Measurements from ENCODE around the gene PPM1D.

PPM1D gene

DNA sequence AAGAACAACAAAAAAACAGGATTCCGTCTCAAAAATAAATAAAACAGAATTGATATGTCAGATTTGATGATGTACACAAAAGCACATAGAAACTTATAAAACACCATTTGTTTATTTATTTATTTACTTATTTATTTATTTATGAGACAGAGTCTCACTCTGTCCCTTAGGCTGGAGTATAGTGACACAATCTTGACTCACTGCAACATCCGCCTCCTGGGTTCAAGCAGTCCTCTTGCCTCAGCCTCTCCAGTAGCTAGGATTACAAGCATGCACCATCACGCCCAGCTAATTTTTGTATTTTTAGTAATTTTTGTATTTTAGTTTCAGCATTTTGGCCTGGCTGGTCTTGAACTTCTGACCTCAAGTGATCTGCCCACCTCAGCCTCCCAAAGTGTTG is 99.1 kb downstream of the PPM1D start:
- no peak overlapping the region for H3K4me2 ChIP-seq (ENCODE audit: low read length)
- H3K36me3 ChIP-seq (replicated peaks; ENCODE audit: low read depth, low read length): no peaks in the 10 kb centered on the region
- no peaks in the 10 kb centered on the region for H3K79me2 ChIP-seq (ENCODE audit: low read length)
- no peak overlapping the region for H3K9ac ChIP-seq (ENCODE audit: low read length)
- no peak overlapping the region for H2AFZ ChIP-seq (ENCODE audit: low read depth, low read length)
- no peaks in the 10 kb centered on the region for H3K9me3 ChIP-seq (ENCODE audit: insufficient read depth, low read length)
- no peak overlapping the region for H3K4me3 ChIP-seq (ENCODE audit: low read length)
- no peaks in the 10 kb centered on the region for H3K27me3 ChIP-seq (ENCODE audit: low read depth, low read length)
- no peak overlapping the region for H3K27ac ChIP-seq (ENCODE audit: low read length)
- TF ChIP-seq, protein P1, sequence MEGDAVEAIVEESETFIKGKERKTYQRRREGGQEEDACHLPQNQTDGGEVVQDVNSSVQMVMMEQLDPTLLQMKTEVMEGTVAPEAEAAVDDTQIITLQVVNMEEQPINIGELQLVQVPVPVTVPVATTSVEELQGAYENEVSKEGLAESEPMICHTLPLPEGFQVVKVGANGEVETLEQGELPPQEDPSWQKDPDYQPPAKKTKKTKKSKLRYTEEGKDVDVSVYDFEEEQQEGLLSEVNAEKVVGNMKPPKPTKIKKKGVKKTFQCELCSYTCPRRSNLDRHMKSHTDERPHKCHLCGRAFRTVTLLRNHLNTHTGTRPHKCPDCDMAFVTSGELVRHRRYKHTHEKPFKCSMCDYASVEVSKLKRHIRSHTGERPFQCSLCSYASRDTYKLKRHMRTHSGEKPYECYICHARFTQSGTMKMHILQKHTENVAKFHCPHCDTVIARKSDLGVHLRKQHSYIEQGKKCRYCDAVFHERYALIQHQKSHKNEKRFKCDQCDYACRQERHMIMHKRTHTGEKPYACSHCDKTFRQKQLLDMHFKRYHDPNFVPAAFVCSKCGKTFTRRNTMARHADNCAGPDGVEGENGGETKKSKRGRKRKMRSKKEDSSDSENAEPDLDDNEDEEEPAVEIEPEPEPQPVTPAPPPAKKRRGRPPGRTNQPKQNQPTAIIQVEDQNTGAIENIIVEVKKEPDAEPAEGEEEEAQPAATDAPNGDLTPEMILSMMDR (IDR thresholded peaks at IDR 0.05; ENCODE audit: low read depth, low read length): no peak
- no peak for TF ChIP-seq EZH2phosphoT487 (IDR thresholded peaks at IDR 0.05; ENCODE audit: low read depth)
- H3K4me1 ChIP-seq (ENCODE audit: low read length): no peaks in the 10 kb centered on the region
- no peaks in the 10 kb centered on the region for H4K20me1 ChIP-seq (ENCODE audit: insufficient read depth, low read length)

DNA sequence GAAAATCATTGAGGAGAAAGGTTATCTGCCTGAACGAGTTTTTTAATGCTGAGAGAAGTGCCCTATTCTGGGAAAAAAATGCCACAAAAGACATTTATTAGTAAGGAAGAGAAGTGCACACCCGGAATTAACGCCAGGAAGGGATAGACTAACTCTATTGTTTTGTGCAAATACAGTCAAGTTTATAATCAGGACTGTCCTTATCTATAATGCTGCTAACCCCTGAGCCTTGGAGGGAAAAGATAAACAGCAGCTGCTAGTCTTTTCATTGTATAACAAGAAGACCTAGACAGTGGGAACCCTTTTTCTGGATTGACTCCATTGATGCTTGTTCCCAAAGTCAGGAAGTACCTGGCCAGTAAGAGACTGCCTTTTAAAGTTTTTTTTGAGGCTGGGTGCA is 104.2 kb downstream of the PPM1D start:
- no peak overlapping the region for H3K9ac ChIP-seq (ENCODE audit: low read length)
- H3K27ac ChIP-seq (ENCODE audit: low read length): no peak overlapping the region
- no peaks in the 10 kb centered on the region for H4K20me1 ChIP-seq (ENCODE audit: insufficient read depth, low read length)
- no peaks in the 10 kb centered on the region for H3K27me3 ChIP-seq (ENCODE audit: low read depth, low read length)
- no peaks in the 10 kb centered on the region for H3K4me1 ChIP-seq (ENCODE audit: low read length)
- H2AFZ ChIP-seq (ENCODE audit: low read depth, low read length): no peak overlapping the region
- H3K36me3 ChIP-seq (replicated peaks; ENCODE audit: low read depth, low read length): no peaks in the 10 kb centered on the region
- no peaks in the 10 kb centered on the region for H3K79me2 ChIP-seq (ENCODE audit: low read length)
- H3K4me2 ChIP-seq (ENCODE audit: low read length): no peak overlapping the region
- H3K9me3 ChIP-seq (ENCODE audit: insufficient read depth, low read length): no peaks in the 10 kb centered on the region
- TF ChIP-seq, protein P1 (IDR thresholded peaks at IDR 0.05; ENCODE audit: low read depth, low read length): no peak
- no peak for TF ChIP-seq EZH2phosphoT487 (IDR thresholded peaks at IDR 0.05; ENCODE audit: low read depth)
- no peak overlapping the region for H3K4me3 ChIP-seq (ENCODE audit: low read length)

DNA sequence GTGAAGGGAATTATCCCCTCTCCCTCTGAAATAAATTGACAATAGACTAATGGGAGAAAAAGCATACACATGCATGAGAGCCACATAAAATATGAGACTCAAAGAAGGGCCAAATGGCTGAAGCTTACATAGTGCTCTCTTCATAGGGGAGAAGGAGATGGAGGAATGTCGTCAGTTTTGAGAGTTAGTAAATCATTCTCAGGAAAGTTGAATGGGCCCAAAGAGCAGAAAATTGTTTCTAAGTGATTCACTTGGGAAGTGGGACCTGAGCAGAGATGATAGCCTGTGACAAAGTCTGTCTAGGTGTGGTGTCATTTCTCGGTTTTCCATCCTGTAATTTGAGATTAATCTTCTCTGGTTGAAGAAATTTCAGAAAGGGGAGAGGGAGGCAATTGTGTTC is 112.7 kb downstream of the PPM1D start:
- no peak overlapping the region for H2AFZ ChIP-seq (ENCODE audit: low read depth, low read length)

DNA sequence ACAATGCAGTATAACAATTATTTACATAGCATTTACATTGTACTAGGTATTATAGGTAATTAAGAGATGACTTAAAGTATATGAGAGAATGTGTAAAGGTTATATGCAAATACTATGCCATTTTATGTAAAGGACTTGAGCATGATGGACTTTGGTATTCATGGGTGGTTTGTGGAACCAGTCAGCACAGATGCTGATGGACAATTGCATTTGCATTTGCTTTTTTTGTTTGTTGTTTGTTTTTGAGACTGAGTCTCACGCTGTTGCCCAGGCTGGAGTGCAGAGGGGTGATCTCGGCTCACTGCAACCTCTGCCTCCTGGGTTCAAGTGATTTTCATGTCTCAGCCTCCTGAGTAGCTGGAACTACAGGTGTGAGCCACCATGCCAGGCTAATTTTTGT is 113.6 kb downstream of the PPM1D start:
- no peaks in the 10 kb centered on the region for H4K20me1 ChIP-seq (ENCODE audit: insufficient read depth, low read length)

More for the DNA sequence above, 112.7 kb downstream of the PPM1D start:
- H3K4me3 ChIP-seq (ENCODE audit: low read length): no peak overlapping the region
- no peaks in the 10 kb centered on the region for H3K9me3 ChIP-seq (ENCODE audit: insufficient read depth, low read length)
- H3K27ac ChIP-seq (ENCODE audit: low read length): no peak overlapping the region
- no peaks in the 10 kb centered on the region for H3K4me1 ChIP-seq (ENCODE audit: low read length)
- H3K27me3 ChIP-seq (ENCODE audit: low read depth, low read length): no peaks in the 10 kb centered on the region
- no peak overlapping the region for H3K4me2 ChIP-seq (ENCODE audit: low read length)
- H4K20me1 ChIP-seq (ENCODE audit: insufficient read depth, low read length): no peaks in the 10 kb centered on the region
- no peaks in the 10 kb centered on the region for H3K79me2 ChIP-seq (ENCODE audit: low read length)
- no peak for TF ChIP-seq EZH2phosphoT487 (IDR thresholded peaks at IDR 0.05; ENCODE audit: low read depth)
- TF ChIP-seq, protein P1 (IDR thresholded peaks at IDR 0.05; ENCODE audit: low read depth, low read length): no peak
- H3K36me3 ChIP-seq (replicated peaks; ENCODE audit: low read depth, low read length): no peaks in the 10 kb centered on the region
- no peak overlapping the region for H3K9ac ChIP-seq (ENCODE audit: low read length)

More for the DNA sequence above, 113.6 kb downstream of the PPM1D start:
- H3K4me3 ChIP-seq (ENCODE audit: low read length): no peak overlapping the region
- no peak overlapping the region for H2AFZ ChIP-seq (ENCODE audit: low read depth, low read length)
- no peak overlapping the region for H3K27ac ChIP-seq (ENCODE audit: low read length)
- no peaks in the 10 kb centered on the region for H3K79me2 ChIP-seq (ENCODE audit: low read length)
- TF ChIP-seq, protein P1 (IDR thresholded peaks at IDR 0.05; ENCODE audit: low read depth, low read length): no peak
- TF ChIP-seq EZH2phosphoT487 (IDR thresholded peaks at IDR 0.05; ENCODE audit: low read depth): no peak
- no peaks in the 10 kb centered on the region for H3K9me3 ChIP-seq (ENCODE audit: insufficient read depth, low read length)
- H3K4me2 ChIP-seq (ENCODE audit: low read length): no peak overlapping the region
- H3K9ac ChIP-seq (ENCODE audit: low read length): no peak overlapping the region
- H3K4me1 ChIP-seq (ENCODE audit: low read length): no peaks in the 10 kb centered on the region
- H3K36me3 ChIP-seq (replicated peaks; ENCODE audit: low read depth, low read length): no peaks in the 10 kb centered on the region
- no peaks in the 10 kb centered on the region for H3K27me3 ChIP-seq (ENCODE audit: low read depth, low read length)

All from OCI-LY3 (cell line).